HG03354 (cell line): ENCODE data around the gene PRND.
"Not testable (repeated sequence)": the region's sequence is repeated elsewhere in the genome, so short reads cannot be mapped to it uniquely, and the experiment has no call there.

Source experiments
- ATAC-seq: cut with Tn5 transposase; IDR thresholded peaks from one replicate; pipeline ENCODE4 v1.9.1; 2021; ENCODE audit warnings: mild to moderate bottlenecking; ENCODE audit not compliant: unreplicated experiment, poor library complexity, severe bottlenecking

The PRND gene

GRCh38 chr20:4706941-4707340 is 14.8 kb upstream of the PRND start:
- not testable (repeated sequence) for ATAC-seq

- no peak for ATAC-seq
Observed at GRCh38 chr20:4708036-4708435, 13.7 kb upstream of the PRND start.

- ATAC-seq = no peak
Observed at GRCh38 chr20:4708856-4709255, 12.9 kb upstream of the PRND start.

- no peak for ATAC-seq
Observed at GRCh38 chr20:4709261-4710105, 12.2 kb upstream of the PRND start.

GRCh38 chr20:4710106-4710475 is 11.6 kb upstream of the PRND start:
- ATAC-seq = no peak

GRCh38 chr20:4711511-4711910 is 10.2 kb upstream of the PRND start:
- peak; percentile 55 for ATAC-seq

- no peak for ATAC-seq
Observed at GRCh38 chr20:4713401-4713800, 8.3 kb upstream of the PRND start.

- ATAC-seq = no peak
Observed at GRCh38 chr20:4714818-4715217, 6.9 kb upstream of the PRND start.

- no peak for ATAC-seq
Observed at GRCh38 chr20:4717816-4718570, 3.7 kb upstream of the PRND start.

GRCh38 chr20:4719190-4719589 is 2.5 kb upstream of the PRND start:
- ATAC-seq = no peak

- ATAC-seq = peak; percentile 97
Observed at GRCh38 chr20:4720041-4720976, 1.4 kb upstream of the PRND start.

GRCh38 chr20:4720977-4721349 is 746 bp upstream of the PRND start:
- no peak for ATAC-seq

- ATAC-seq = no peak
Observed at GRCh38 chr20:4722571-4722970, 862 bp downstream of the PRND start.

- ATAC-seq = no peak
Observed at GRCh38 chr20:4722993-4723392, 1.3 kb downstream of the PRND start.

- not testable (repeated sequence) for ATAC-seq
Observed at GRCh38 chr20:4723553-4723952, 1.8 kb downstream of the PRND start.

- ATAC-seq = no peak
Observed at GRCh38 chr20:4724459-4725262, 3.0 kb downstream of the PRND start.

GRCh38 chr20:4725263-4725550 is 3.5 kb downstream of the PRND start:
- no peak for ATAC-seq

GRCh38 chr20:4726710-4727397 is 5.1 kb downstream of the PRND start:
- peak; percentile 60 for ATAC-seq

GRCh38 chr20:4728120-4728760 is 6.5 kb downstream of the PRND start:
- no peak for ATAC-seq
